Body of pancreas (tissue), 4 donors: ENCODE results near the gene PCYT2.

Source experiments
- CTCF ChIP-seq, 7 experiments: fragments of 450-650 bp in 4 of 7; fragments of 200-600 bp in 3 of 7; sonication (generic) in 3 of 7; IDR thresholded peaks; one replicate each; pipeline ENCODE4 v1.5.1; 2016 to 2019; ENCODE audit warnings: antibody characterized with exemption in 7 of 7
- POLR2A ChIP-seq, 3 donors: fragments of 450-650 bp; IDR thresholded peaks; one replicate each; pipeline ENCODE4 v1.6.1; 2016; ENCODE audit warnings: antibody characterized with exemption in 3 of 3, mild to moderate bottlenecking in 2 of 3

GRCh38 chr17:81922566-81923301 is 11.5 kb upstream of the PCYT2 start:
- no peak for TF ChIP-seq POLR2A (IDR thresholded peaks at IDR 0.05)
- no peak for TF ChIP-seq CTCF (IDR thresholded peaks at IDR 0.05)
